IMR-90 (cell line): Measurements from ENCODE around the gene EPHB1. TPM values are rescaled to one million over a fixed set of nuclear protein-coding genes. Genes with fewer than 3 reads are reported as not detected.

Experiments
- ATAC-seq: fragments of 200-7000 bp; cut with Tn5 transposase; 2 replicates; pipeline ENCODE4 v1.9.1; 2020; ENCODE audit warnings: low read depth, mild to moderate bottlenecking, moderate library complexity
- BruUV-seq: library from RNA; stranded (reverse); fragments of 400-500 nt; replicated peaks from 2 replicates; lab custom pipeline; 2021; lab: Mats Ljungman, UMichigan
- CTCF ChIA-PET: fragments of 300-600 bp; formaldehyde crosslinking; extraction: SDS; loops from one replicate; lab custom pipeline; 2021; ENCODE audit warnings: antibody characterized with exemption; lab: Yijun Ruan, JAX
- POLR2A ChIA-PET: fragments of 300-600 bp; sonication (Branson Sonifier 250); formaldehyde crosslinking; loops from one replicate; lab custom pipeline; 2022; ENCODE audit warnings: antibody characterized with exemption; ENCODE audit not compliant: unreplicated experiment; lab: Charles Lee
- DNase-seq: peaks from one replicate; pipeline ENCODE4 v3.0.0; 2013
- H2AFZ ChIP-seq: replicated peaks from 2 replicates; pipeline ENCODE3; 2013; ENCODE audit warnings: low read length, mild to moderate bottlenecking; ENCODE audit not compliant: poor library complexity
- H2AK5ac ChIP-seq: 2 replicates; pipeline ENCODE4 v1.6.1; 2013; ENCODE audit warnings: low read depth, low read length, inconsistent platforms
- H2AK9ac ChIP-seq: replicated peaks from 2 replicates; pipeline ENCODE3; 2013; ENCODE audit warnings: mild to moderate bottlenecking, low read depth, low read length, moderate library complexity; ENCODE audit not compliant: poor library complexity
- H2BK120ac ChIP-seq: 2 replicates; pipeline ENCODE4 v1.6.1; 2013; ENCODE audit warnings: low read depth, low read length, inconsistent platforms
- H2BK15ac ChIP-seq: 3 replicates; pipeline ENCODE4 v1.6.1; 2013; ENCODE audit warnings: low read depth, low read length, inconsistent platforms
- H2BK20ac ChIP-seq: 2 replicates; pipeline ENCODE4 v1.6.1; 2013; ENCODE audit warnings: low read depth, mild to moderate bottlenecking, inconsistent platforms, low read length, moderate library complexity
- H2BK5ac ChIP-seq: 2 replicates; pipeline ENCODE4 v1.6.1; 2013; ENCODE audit warnings: mild to moderate bottlenecking, low read depth, low read length, inconsistent platforms; ENCODE audit not compliant: poor library complexity, severe bottlenecking
- H3K14ac ChIP-seq: replicated peaks from 2 replicates; pipeline ENCODE4 v1.6.1; 2013; ENCODE audit warnings: low read depth, low read length, inconsistent platforms
- H3K18ac ChIP-seq: 2 replicates; pipeline ENCODE4 v1.6.1; 2013; ENCODE audit warnings: low read depth, low read length, control low read depth
- H3K23ac ChIP-seq: 2 replicates; pipeline ENCODE4 v1.6.1; 2013; ENCODE audit warnings: low read depth, low read length, inconsistent platforms
- H3K27ac ChIP-seq: 2 replicates; pipeline ENCODE4 v1.5.1; 2013; ENCODE audit warnings: mild to moderate bottlenecking, control low read depth, low read length; ENCODE audit not compliant: insufficient read depth
- H3K27me3 ChIP-seq: 2 replicates; pipeline ENCODE4 v1.6.1; 2013; ENCODE audit warnings: low read length; ENCODE audit not compliant: control insufficient read depth, insufficient read depth
- H3K36me3 ChIP-seq: 2 replicates; pipeline ENCODE4 v1.6.1; 2013; ENCODE audit warnings: low read length, mixed read lengths; ENCODE audit not compliant: control insufficient read depth, insufficient read depth
- H3K4ac ChIP-seq: 2 replicates; pipeline ENCODE4 v1.6.1; 2013; ENCODE audit warnings: low read depth, low read length, inconsistent platforms
- H3K4me1 ChIP-seq: 2 replicates; pipeline ENCODE4 v1.6.1; 2013; ENCODE audit warnings: low read length, mixed read lengths; ENCODE audit not compliant: control insufficient read depth, insufficient read depth
- H3K4me2 ChIP-seq: 2 replicates; pipeline ENCODE4 v1.6.1; 2013; ENCODE audit warnings: low read depth, mild to moderate bottlenecking, control low read depth, low read length, moderate library complexity
- H3K4me3 ChIP-seq: 2 replicates; pipeline ENCODE4 v1.5.1; 2013; ENCODE audit warnings: low read depth, mild to moderate bottlenecking, control low read depth, low read length, moderate library complexity; ENCODE audit not compliant: insufficient read depth
- H3K56ac ChIP-seq: 2 replicates; pipeline ENCODE4 v1.6.1; 2013; ENCODE audit warnings: low read length, inconsistent platforms; ENCODE audit not compliant: insufficient read depth; ENCODE audit errors: extremely low read depth
- H3K79me1 ChIP-seq, 2 experiments: 2 replicates each; pipeline ENCODE4 v1.6.1; 2013; ENCODE audit warnings: low read length in 2 of 2, inconsistent platforms in 1 of 2, low read depth in 1 of 2
- H3K9ac ChIP-seq: 2 replicates; pipeline ENCODE4 v1.6.1; 2013; ENCODE audit warnings: low read depth, low read length, control low read depth
- H3K9me1 ChIP-seq: 2 replicates; pipeline ENCODE4 v1.6.1; 2013; ENCODE audit warnings: low read length, inconsistent platforms; ENCODE audit not compliant: insufficient read depth
- H3K9me3 ChIP-seq: 2 replicates; pipeline ENCODE4 v1.6.1; 2013; ENCODE audit warnings: low read length; ENCODE audit not compliant: control insufficient read depth, insufficient read depth
- H4K20me1 ChIP-seq: 2 replicates; pipeline ENCODE4 v1.6.1; 2013; ENCODE audit warnings: low read length, inconsistent platforms; ENCODE audit not compliant: insufficient read depth
- H4K5ac ChIP-seq: 2 replicates; pipeline ENCODE4 v1.6.1; 2013; ENCODE audit warnings: mild to moderate bottlenecking, low read depth, low read length, control low read depth
- H4K8ac ChIP-seq, 2 experiments: 2 replicates each; pipeline ENCODE4 v1.6.1; 2013; ENCODE audit warnings: low read depth in 2 of 2, low read length in 2 of 2, control low read depth in 1 of 2, inconsistent platforms in 1 of 2
- H4K91ac ChIP-seq: 2 replicates; pipeline ENCODE4 v1.6.1; 2013; ENCODE audit warnings: low read depth, low read length, inconsistent platforms; ENCODE audit not compliant: insufficient read depth
- CEBPB ChIP-seq: IDR thresholded peaks from 2 replicates; pipeline ENCODE4 v1.6.1; 2012; ENCODE audit warnings: low read depth, low read length, improper control_type of control experiment
- MAFK ChIP-seq: IDR thresholded peaks from 2 replicates; pipeline ENCODE4 v1.6.1; 2012; ENCODE audit warnings: low read depth, low read length, improper control_type of control experiment
- MAZ ChIP-seq: IDR thresholded peaks from 2 replicates; pipeline ENCODE4 v1.6.1; 2012; ENCODE audit warnings: low read depth, mild to moderate bottlenecking, low read length, improper control_type of control experiment, moderate library complexity, borderline replicate concordance
- MXI1 ChIP-seq: IDR thresholded peaks from 2 replicates; pipeline ENCODE4 v1.6.1; 2012; ENCODE audit warnings: low read depth, mild to moderate bottlenecking, low read length, moderate library complexity, borderline replicate concordance
- NFE2L2 ChIP-seq: fragments of 150-350 bp; IDR thresholded peaks from 2 replicates; pipeline ENCODE4 v1.6.1; 2016; ENCODE audit warnings: low read depth, mild to moderate bottlenecking, low read length
- RAD21 ChIP-seq: IDR thresholded peaks from 2 replicates; pipeline ENCODE4 v1.6.1; 2012; ENCODE audit warnings: low read length, improper control_type of control experiment
- RCOR1 ChIP-seq: IDR thresholded peaks from 2 replicates; pipeline ENCODE4 v1.6.1; 2012; ENCODE audit warnings: mild to moderate bottlenecking, low read length, improper control_type of control experiment; ENCODE audit not compliant: insufficient replicate concordance
- RFX5 ChIP-seq: IDR thresholded peaks from 2 replicates; pipeline ENCODE4 v1.8.0; 2012; ENCODE audit warnings: low read depth, mild to moderate bottlenecking, low read length, moderate library complexity
- WGBS, 2 experiments: methylation state at CpG; one replicate each; pipeline versions ENCODE4 v1.1.5 to v1.1.7; 2013; ENCODE audit warnings: missing lambda C conversion rate in 2 of 2; ENCODE audit not compliant: insufficient read length in 1 of 2; ENCODE audit errors: extremely low coverage in 2 of 2; 5-methylcytosine and 5-hydroxymethylcytosine counted together
- dilution Hi-C: fragments of 300-500 bp; cut with HindIII; formaldehyde crosslinking; loops from one replicate; pipeline ENCODE4 v1.14.3; 2018; ENCODE audit warnings: low sequenced_read_pairs; ENCODE audit not compliant: unreplicated experiment
- in situ Hi-C: fragments of 300-500 bp; cut with MboI; formaldehyde crosslinking; loops from 3 replicates; pipeline ENCODE4 v1.14.3; 2019; ENCODE audit warnings: low sequenced_read_pairs, inconsistent platforms, mixed read lengths
- intact Hi-C: fragments of 100-400 bp; cut with micrococcal nuclease; formaldehyde crosslinking; loops from 2 replicates; pipeline ENCODE4 v1.10.0; 2022
- polyA plus RNA-seq, 3 experiments: library from polyadenylated mRNA; depleted of rRNA; stranded (reverse); fragments of >200 nt; gene quantifications; 2 replicates each; pipeline ENCODE4 v1.2.3, GENCODE V29; 2012; ENCODE audit warnings: low replicate concordance in 1 of 3
- total RNA-seq: library from RNA; depleted of rRNA; stranded (reverse); fragments of >200 nt; gene quantifications from 2 replicates; pipeline ENCODE4 v1.2.3, GENCODE V29; 2012
- TF ChIP-seq, protein P1 (sequence below): fragments of 150-350 bp; IDR thresholded peaks from 2 replicates; pipeline ENCODE4 v1.6.1; 2016; ENCODE audit warnings: low read depth, mild to moderate bottlenecking, low read length, moderate library complexity, borderline replicate concordance
- TF ChIP-seq, protein P2 (sequence below): conservative IDR thresholded peaks from 2 replicates; pipeline ENCODE4 v1.5.1; 2012; ENCODE audit warnings: mild to moderate bottlenecking, low read depth, low read length, improper control_type of control experiment
- TF ChIP-seq, protein P3 (sequence below): fragments of 150-350 bp; IDR thresholded peaks from 2 replicates; pipeline ENCODE4 v1.6.1; 2017; ENCODE audit warnings: mild to moderate bottlenecking, antibody characterized with exemption, low read length, low read depth

Gene EPHB1
- total and polyA plus RNA-seq, 2 of the 4 experiments (the other 2 are of a cell fraction): 0.17 to 0.36 TPM

DNA sequence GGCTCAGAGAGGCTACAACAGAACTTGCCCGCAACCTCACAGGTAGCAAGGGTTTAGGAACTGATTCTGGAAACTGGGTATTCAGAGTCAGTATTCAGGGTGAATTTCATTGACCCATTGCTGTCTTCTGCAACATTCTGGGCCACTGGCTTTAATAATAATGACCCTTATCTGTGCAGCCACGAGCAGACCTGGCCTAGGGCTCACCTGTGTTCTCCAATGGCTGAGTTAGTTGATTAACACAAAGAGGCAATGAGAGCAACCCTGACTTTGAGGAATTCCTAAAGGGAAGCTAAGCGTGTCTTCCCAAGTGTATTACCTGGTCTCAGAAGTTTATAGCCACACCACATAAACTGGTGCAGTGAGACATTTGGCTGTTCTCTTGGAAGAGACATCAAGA lies 289.9 kb downstream of the EPHB1 start:
- in situ Hi-C loops: no loop called here
- Histone ChIP-seq H4K5ac (no peak overlapping the region), H3K27me3 (no peaks in the 10 kb centered on the region), H2BK5ac (no peak overlapping the region), H3K14ac (no peak overlapping the region), H3K4me1 (no peaks in the 10 kb centered on the region), H2AK5ac (no peak overlapping the region), H3K23ac (no peak overlapping the region), H3K27ac (no peak overlapping the region), H3K4me3 (no peak overlapping the region), H3K36me3 (no peaks in the 10 kb centered on the region), H3K4ac (no peak overlapping the region), H3K9ac (no peak overlapping the region), H3K18ac (no peak overlapping the region), H3K9me3 (no peaks in the 10 kb centered on the region), H2AK9ac (no peak overlapping the region), H2AFZ (no peak overlapping the region), H3K79me1 (no peaks in the 10 kb centered on the region), H4K8ac (no peak overlapping the region), H3K56ac (no peak overlapping the region), H2BK20ac (no peak overlapping the region), H3K4me2 (no peak overlapping the region), H3K9me1 (no peaks in the 10 kb centered on the region), H4K20me1 (no peaks in the 10 kb centered on the region), H2BK15ac (no peak overlapping the region), H4K91ac (no peak overlapping the region), H2BK120ac (no peak overlapping the region)
- DNase-seq: no peak
- ChIA-PET POLR2A (no interaction called here), CTCF (no interaction called here)
- intact Hi-C loops: no loop called here
- dilution Hi-C loops: no loop called here
- ATAC-seq: no peak
- TF ChIP-seq MAZ (no peak), CEBPB (no peak), MAFK (no peak), RAD21 (no peak), MXI1 (no peak), RFX5 (no peak), NFE2L2 (no peak), RCOR1 (no peak)
- TF ChIP-seq, protein P1, sequence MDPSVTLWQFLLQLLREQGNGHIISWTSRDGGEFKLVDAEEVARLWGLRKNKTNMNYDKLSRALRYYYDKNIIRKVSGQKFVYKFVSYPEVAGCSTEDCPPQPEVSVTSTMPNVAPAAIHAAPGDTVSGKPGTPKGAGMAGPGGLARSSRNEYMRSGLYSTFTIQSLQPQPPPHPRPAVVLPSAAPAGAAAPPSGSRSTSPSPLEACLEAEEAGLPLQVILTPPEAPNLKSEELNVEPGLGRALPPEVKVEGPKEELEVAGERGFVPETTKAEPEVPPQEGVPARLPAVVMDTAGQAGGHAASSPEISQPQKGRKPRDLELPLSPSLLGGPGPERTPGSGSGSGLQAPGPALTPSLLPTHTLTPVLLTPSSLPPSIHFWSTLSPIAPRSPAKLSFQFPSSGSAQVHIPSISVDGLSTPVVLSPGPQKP: no peak
- TF ChIP-seq, protein P2, sequence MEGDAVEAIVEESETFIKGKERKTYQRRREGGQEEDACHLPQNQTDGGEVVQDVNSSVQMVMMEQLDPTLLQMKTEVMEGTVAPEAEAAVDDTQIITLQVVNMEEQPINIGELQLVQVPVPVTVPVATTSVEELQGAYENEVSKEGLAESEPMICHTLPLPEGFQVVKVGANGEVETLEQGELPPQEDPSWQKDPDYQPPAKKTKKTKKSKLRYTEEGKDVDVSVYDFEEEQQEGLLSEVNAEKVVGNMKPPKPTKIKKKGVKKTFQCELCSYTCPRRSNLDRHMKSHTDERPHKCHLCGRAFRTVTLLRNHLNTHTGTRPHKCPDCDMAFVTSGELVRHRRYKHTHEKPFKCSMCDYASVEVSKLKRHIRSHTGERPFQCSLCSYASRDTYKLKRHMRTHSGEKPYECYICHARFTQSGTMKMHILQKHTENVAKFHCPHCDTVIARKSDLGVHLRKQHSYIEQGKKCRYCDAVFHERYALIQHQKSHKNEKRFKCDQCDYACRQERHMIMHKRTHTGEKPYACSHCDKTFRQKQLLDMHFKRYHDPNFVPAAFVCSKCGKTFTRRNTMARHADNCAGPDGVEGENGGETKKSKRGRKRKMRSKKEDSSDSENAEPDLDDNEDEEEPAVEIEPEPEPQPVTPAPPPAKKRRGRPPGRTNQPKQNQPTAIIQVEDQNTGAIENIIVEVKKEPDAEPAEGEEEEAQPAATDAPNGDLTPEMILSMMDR: no peak
- TF ChIP-seq, protein P3, sequence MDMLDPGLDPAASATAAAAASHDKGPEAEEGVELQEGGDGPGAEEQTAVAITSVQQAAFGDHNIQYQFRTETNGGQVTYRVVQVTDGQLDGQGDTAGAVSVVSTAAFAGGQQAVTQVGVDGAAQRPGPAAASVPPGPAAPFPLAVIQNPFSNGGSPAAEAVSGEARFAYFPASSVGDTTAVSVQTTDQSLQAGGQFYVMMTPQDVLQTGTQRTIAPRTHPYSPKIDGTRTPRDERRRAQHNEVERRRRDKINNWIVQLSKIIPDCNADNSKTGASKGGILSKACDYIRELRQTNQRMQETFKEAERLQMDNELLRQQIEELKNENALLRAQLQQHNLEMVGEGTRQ: no peak
- no TSS peak for BruUV-seq
- no CpG with 5 or more reads among the region's 3 CpGs for WGBS, 2 experiments
